Choroid plexus epithelial cell (primary cell): Measurements from ENCODE around the gene LIPH.
A peak's percentile ranks its signal among the peaks of the same experiment; 100 is the strongest.
"Not testable (repeated sequence)": the region's sequence is repeated elsewhere in the genome, so short reads cannot be mapped to it uniquely, and the experiment has no call there.

Experiments used
- DNase-seq: peaks from one replicate; pipeline ENCODE4 v3.0.0-alpha.2; 2010; ENCODE audit warnings: low read depth
- H3K4me3 ChIP-seq: 2 replicates; pipeline ENCODE4 v1.5.1; 2011; ENCODE audit warnings: low read depth, mild to moderate bottlenecking, control low read depth, low read length, moderate library complexity
- TF ChIP-seq, protein P1 (sequence below): conservative IDR thresholded peaks from 2 replicates; pipeline ENCODE4 v1.5.1; 2011; ENCODE audit warnings: low read depth, mild to moderate bottlenecking, control low read depth, inconsistent platforms, low read length, moderate library complexity

The LIPH gene

DNA sequence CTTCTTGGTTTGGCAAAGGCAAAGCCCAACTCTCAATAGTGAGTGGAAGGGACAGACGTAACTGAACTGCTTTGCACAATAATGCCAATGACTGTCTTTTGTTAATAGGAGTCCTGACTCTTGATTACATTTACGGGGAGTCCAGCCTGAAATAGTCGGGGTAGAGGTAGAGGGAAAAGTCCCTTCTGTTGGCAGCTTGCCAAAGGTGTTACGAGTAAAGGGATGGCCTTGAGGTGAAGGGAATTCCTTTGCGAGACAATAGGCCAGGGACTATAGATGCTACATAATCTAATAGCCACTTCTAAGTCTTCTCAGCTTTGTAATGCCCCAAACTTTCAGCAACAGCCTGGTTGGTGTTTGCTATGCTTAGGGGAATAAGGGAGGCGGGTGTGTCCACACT, 31.5 kb upstream of the LIPH start:
- no peak for DNase-seq
- TF ChIP-seq, protein P1, sequence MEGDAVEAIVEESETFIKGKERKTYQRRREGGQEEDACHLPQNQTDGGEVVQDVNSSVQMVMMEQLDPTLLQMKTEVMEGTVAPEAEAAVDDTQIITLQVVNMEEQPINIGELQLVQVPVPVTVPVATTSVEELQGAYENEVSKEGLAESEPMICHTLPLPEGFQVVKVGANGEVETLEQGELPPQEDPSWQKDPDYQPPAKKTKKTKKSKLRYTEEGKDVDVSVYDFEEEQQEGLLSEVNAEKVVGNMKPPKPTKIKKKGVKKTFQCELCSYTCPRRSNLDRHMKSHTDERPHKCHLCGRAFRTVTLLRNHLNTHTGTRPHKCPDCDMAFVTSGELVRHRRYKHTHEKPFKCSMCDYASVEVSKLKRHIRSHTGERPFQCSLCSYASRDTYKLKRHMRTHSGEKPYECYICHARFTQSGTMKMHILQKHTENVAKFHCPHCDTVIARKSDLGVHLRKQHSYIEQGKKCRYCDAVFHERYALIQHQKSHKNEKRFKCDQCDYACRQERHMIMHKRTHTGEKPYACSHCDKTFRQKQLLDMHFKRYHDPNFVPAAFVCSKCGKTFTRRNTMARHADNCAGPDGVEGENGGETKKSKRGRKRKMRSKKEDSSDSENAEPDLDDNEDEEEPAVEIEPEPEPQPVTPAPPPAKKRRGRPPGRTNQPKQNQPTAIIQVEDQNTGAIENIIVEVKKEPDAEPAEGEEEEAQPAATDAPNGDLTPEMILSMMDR, result no peak
- H3K4me3 ChIP-seq, result no peak overlapping the region

DNA sequence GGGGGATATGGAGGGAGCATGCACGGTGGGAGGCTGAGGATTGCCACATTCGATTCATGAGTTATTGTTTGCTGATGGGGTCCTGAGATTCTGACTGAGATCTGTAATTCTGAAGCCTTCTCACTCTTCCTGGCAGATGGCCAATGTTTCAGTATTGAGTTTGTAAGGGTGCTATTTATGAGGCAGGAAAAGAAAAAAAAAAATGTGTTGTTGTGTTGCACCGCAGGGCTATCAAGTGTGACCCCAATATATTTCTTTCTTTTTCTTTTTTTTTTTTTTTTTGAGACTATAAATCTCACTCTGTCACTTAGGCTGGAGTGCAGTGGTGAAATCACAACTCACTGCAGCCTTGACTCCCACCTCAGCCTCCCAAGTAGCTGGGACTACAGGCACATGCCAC, 30.5 kb upstream of the LIPH start:
- TF ChIP-seq, protein P1, result no peak
- no peak overlapping the region for H3K4me3 ChIP-seq
- no peak for DNase-seq

- no peak for DNase-seq
- no peak overlapping the region for H3K4me3 ChIP-seq
- TF ChIP-seq, protein P1, result no peak
These were observed 29.8 kb upstream of the LIPH start for GRCh38 chr3:185582236-185582635.

DNA sequence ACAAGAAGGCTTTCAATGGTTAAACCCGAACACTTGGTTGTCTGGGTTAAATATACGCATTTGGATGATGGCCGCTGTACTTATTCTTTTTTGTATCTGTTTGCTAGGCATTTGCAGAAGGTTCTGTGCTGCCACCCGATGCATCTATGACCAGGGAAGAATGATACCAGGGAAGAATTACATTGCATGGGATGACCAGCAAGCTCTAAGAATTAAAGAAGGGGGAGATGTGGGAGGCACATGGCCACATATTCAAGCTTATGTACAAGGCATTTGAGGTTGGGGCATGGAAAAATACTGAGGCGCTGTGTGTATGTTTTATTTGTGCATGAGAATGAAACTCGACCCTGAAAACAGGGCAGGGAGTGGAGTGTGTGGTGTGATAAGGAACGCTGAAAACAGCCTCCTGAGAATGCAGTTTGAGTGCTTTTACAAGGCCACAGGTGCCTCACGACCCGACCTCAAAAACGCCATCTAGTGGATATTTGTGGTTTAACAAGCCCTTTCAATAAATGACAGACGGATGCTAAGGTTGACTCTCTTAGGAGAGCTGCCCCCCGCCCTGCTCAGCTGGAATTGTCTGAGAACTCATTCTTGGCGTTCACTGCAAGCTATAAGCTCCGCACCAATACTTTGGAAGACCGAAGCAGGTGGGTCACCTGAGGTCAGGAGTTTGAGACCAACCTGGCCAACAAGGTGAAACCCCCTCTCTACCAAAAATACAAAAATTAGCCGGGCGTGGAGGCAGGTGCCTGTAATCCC, 22.9 kb upstream of the LIPH start:
- TF ChIP-seq, protein P1, result peak; percentile 58
- H3K4me3 ChIP-seq, result not testable (repeated sequence)
- DNase-seq, result peak; percentile 69

GRCh38 chr3:185572183-185572582, 19.8 kb upstream of the LIPH start:
- TF ChIP-seq, protein P1, result no peak
- no peak overlapping the region for H3K4me3 ChIP-seq
- DNase-seq, result no peak

- TF ChIP-seq, protein P1, result no peak
- no peak overlapping the region for H3K4me3 ChIP-seq
These were observed 9.6 kb upstream of the LIPH start for GRCh38 chr3:185561958-185562357.

DNA sequence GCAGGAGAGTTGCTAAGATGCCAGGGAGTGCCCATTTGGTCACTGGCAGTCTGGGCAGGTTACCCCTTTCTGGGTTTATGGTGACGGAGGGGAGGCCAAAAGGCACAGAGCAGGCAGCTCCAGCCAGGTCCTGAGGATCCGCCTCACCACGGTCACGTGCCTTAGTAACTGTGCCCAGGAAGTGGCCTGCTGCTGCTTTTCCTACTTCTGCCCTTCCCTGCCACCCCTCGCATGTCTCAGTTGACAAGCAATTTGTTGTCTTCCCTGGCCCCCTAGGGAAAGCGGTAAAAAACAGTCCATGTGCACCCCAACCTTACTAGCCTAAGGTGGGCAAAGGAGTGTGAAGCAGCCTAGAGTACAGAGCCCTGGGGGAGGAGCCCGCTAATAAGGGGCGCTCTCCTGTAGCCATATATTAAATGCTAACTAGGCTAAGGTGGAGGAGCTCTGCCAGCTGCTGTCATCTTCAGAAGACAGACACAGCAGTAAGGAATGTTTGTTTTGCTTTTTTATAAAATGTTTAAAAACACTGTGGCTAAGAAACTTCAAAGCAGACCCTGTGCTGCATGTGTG, 9.1 kb upstream of the LIPH start:
- no peak overlapping the region for H3K4me3 ChIP-seq
- TF ChIP-seq, protein P1, result no peak
- no peak for DNase-seq

More at GRCh38 chr3:185561958-185562357, 9.6 kb upstream of the LIPH start:
- DNase-seq, result no peak
